ENCODE data around the gene COL6A3. TPM values are rescaled to one million over a fixed set of nuclear protein-coding genes. Genes with fewer than 3 reads are reported as not detected.

COL6A3 gene
- polyA plus RNA-seq, 2 of the 4 experiments (the other 2 are of a cell fraction) = 0.10 to 0.28 TPM

- no peak for TF ChIP-seq NFE2L2 (conservative IDR thresholded peaks at IDR 0.05; ENCODE audit: low read length)
- TF ChIP-seq POLR2A (IDR thresholded peaks at IDR 0.05; ENCODE audit: low read length) = no peak
- TF ChIP-seq CTCF (IDR thresholded peaks at IDR 0.05) = no peak
- no peak for TF ChIP-seq NR3C1 (IDR thresholded peaks at IDR 0.05)
- no peak for TF ChIP-seq NPAS2 (CRISPR knock-in tag; IDR thresholded peaks at IDR 0.05; ENCODE audit: borderline replicate concordance)
- TF ChIP-seq HEYL (CRISPR knock-in tag; IDR thresholded peaks at IDR 0.05) = no peak
These were observed 89.5 kb downstream of the COL6A3 start (continued) for GRCh38 chr2:237324405-237324831.

- Histone ChIP-seq H3K9me3 (no peaks in the 10 kb centered on the region), H3K4me3 (no peak overlapping the region), H3K4me1 (no peaks in the 10 kb centered on the region), H3K4me2 (no peak overlapping the region), H3K27ac (0 out of 6 replicates have a peak overlapping the region, but pooled peaks of 1 of the 2 experiments have one; percentile 25)
- DNase-seq (ENCODE audit: low read depth in 1 of 2, low spot score in 1 of 2) (no peak), FAIRE-seq (no peak), ATAC-seq (no peak)
- ChIA-PET CTCF (interaction anchor here (1.0 kb wide), 1 partner anchor 13 kb away, joined by 3 read pairs; no protein-coding TSS in a partner anchor), POLR2A (no interaction called here)
- TF ChIP-seq RAD21 (conservative IDR thresholded peaks at IDR 0.05 in 1 of 2, IDR thresholded peaks at IDR 0.05 in 1 of 2) = no peak
- 83% methylated on average over 8 of the region's 8 CpGs for WGBS (ENCODE audit: missing lambda C conversion rate)
These were observed 90.3 kb downstream of the COL6A3 start for GRCh38 chr2:237323656-237324055.

GRCh38 chr2:237322564-237322963, 91.4 kb downstream of the COL6A3 start:
- ATAC-seq = peak; percentile 80 to 90; a peak in 5 of 6 replicates
- TF ChIP-seq ATOH8 (CRISPR knock-in tag; IDR thresholded peaks at IDR 0.05; ENCODE audit: low read depth) (no peak), CBX2 (IDR thresholded peaks at IDR 0.05; ENCODE audit: borderline replicate concordance, low read depth) (no peak), KDM5A (IDR thresholded peaks at IDR 0.05) (no peak), PBX3 (IDR thresholded peaks at IDR 0.05) (no peak), RARB (CRISPR knock-in tag; IDR thresholded peaks at IDR 0.05) (no peak), RAD21 (conservative IDR thresholded peaks at IDR 0.05 in 1 of 2, IDR thresholded peaks at IDR 0.05 in 1 of 2) (peak; percentile 60 to 69), FOSB (CRISPR knock-in tag; IDR thresholded peaks at IDR 0.05) (no peak), ZNF302 (CRISPR knock-in tag; IDR thresholded peaks at IDR 0.05) (no peak), HMGXB4 (CRISPR knock-in tag; IDR thresholded peaks at IDR 0.05; ENCODE audit: borderline replicate concordance) (no peak), CEBPB (IDR thresholded peaks at IDR 0.05) (no peak), KDM1A (IDR thresholded peaks at IDR 0.05; ENCODE audit: low read depth) (no peak), HEYL (CRISPR knock-in tag; IDR thresholded peaks at IDR 0.05) (no peak), ESRRA (IDR thresholded peaks at IDR 0.05; ENCODE audit: borderline replicate concordance, low read length) (no peak), ELK1 (IDR thresholded peaks at IDR 0.05; ENCODE audit: low read depth, low read length) (no peak), SMC3 (IDR thresholded peaks at IDR 0.05) (peak; percentile 71), USF2 (IDR thresholded peaks at IDR 0.05) (no peak), NFE2L2 (conservative IDR thresholded peaks at IDR 0.05; ENCODE audit: low read length) (no peak), MAFK (IDR thresholded peaks at IDR 0.05; ENCODE audit: partially characterized antibody) (no peak), REST (IDR thresholded peaks at IDR 0.05) (no peak), CBX8 (IDR thresholded peaks at IDR 0.05) (no peak)

More at GRCh38 chr2:237322564-237322963, 91.4 kb downstream of the COL6A3 start:
- no peaks in the 10 kb centered on the region for H3K9me3 ChIP-seq
- WGBS (ENCODE audit: missing lambda C conversion rate) = 14% methylated on average over 4 of the region's 4 CpGs
- FAIRE-seq (no peak), DNase-seq (ENCODE audit: low read depth in 1 of 2, low spot score in 1 of 2) (peak; percentile 12 to 24)
- CTCF ChIA-PET = interaction anchor here (0.8 to 1.4 kb wide), 2 partner anchors 153 to 250 kb away, joined by 3 read pairs; no protein-coding TSS in a partner anchor
- POLR2A ChIA-PET = no interaction called here
- peak overlapping the region in 1 of 2 experiments; percentile 24; a peak in 1 of 6 replicates for H3K27ac ChIP-seq
- H3K4me3 ChIP-seq = no peak overlapping the region
- H3K4me2 ChIP-seq = no peak overlapping the region
- H3K4me1 ChIP-seq = no peaks in the 10 kb centered on the region
